ENCODE measurements around the gene STON1.

The STON1 gene

DNA sequence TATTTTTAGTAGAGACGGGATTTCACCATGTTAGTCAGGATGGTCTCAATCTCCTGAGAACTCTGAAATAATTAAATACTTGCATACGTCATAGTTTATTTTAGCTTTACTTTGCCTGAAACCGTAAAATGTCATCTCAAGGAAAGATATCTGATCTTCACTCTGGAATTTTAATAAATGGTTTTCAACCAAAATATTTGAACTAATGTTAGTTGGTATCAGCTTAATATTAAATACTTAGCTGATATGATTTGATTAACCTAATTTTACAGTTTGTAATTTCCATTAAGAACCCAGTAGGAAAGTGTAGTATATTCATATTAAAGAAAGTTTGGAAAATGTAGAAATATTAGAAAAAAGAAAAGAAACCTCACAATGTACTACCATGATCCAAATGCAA is 41.4 kb upstream of the STON1 start:
- Histone ChIP-seq H3K4me3 (ENCODE audit: low read depth, low read length, poor library complexity, severe bottlenecking) (no peak overlapping the region), H3K79me2 (ENCODE audit: insufficient read depth, low read length) (no peaks in the 10 kb centered on the region), H3K4me1 (ENCODE audit: insufficient read depth, low read length, severe bottlenecking) (no peaks in the 10 kb centered on the region), H3K9me2 (ENCODE audit: low read depth, low read length) (no peaks in the 10 kb centered on the region), H3K9me3 (ENCODE audit: low read length) (no peaks in the 10 kb centered on the region), H2AFZ (ENCODE audit: low read length) (no peak overlapping the region), H3K27ac (ENCODE audit: low read depth, low read length, poor library complexity, severe bottlenecking) (no peak overlapping the region), H3K36me3 (ENCODE audit: insufficient read depth, low read length) (peaks cover 59% of the 10 kb centered on the region), H3K4me2 (ENCODE audit: low read length) (no peak overlapping the region), H3K9ac (ENCODE audit: low read length) (no peak overlapping the region), H3K27me3 (ENCODE audit: insufficient read depth, low read length) (no peaks in the 10 kb centered on the region), H3F3A (ENCODE audit: insufficient read depth, low read length) (no peaks in the 10 kb centered on the region), H4K20me1 (ENCODE audit: insufficient read depth, low read length) (no peaks in the 10 kb centered on the region)
- TF ChIP-seq, protein P1, sequence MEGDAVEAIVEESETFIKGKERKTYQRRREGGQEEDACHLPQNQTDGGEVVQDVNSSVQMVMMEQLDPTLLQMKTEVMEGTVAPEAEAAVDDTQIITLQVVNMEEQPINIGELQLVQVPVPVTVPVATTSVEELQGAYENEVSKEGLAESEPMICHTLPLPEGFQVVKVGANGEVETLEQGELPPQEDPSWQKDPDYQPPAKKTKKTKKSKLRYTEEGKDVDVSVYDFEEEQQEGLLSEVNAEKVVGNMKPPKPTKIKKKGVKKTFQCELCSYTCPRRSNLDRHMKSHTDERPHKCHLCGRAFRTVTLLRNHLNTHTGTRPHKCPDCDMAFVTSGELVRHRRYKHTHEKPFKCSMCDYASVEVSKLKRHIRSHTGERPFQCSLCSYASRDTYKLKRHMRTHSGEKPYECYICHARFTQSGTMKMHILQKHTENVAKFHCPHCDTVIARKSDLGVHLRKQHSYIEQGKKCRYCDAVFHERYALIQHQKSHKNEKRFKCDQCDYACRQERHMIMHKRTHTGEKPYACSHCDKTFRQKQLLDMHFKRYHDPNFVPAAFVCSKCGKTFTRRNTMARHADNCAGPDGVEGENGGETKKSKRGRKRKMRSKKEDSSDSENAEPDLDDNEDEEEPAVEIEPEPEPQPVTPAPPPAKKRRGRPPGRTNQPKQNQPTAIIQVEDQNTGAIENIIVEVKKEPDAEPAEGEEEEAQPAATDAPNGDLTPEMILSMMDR (IDR thresholded peaks at IDR 0.05; ENCODE audit: low read length), result no peak
- no peak for TF ChIP-seq EZH2 (IDR thresholded peaks at IDR 0.05; ENCODE audit: borderline replicate concordance, low read length)

DNA sequence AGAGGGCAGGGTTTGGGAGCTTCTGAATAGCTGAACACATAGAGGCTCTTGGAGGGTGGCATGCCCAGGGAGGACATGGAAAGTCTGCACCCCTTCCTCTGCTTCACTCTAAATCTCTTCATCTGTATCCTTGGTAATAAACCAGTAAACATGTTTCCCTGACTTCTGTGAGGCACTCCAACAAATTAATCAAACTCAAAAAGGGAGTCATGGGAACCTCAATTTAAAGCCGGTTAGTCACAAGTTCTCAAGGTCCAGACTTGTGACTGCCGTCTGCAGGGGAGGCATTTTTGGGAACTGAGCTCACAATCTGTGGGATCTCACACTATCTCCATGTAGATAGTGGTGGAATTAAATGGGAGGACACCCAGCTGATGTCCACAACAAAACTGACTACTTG is 33.1 kb upstream of the STON1 start:
- Histone ChIP-seq H3K9me2 (ENCODE audit: low read depth, low read length) (no peaks in the 10 kb centered on the region), H3K27ac (ENCODE audit: low read depth, low read length, poor library complexity, severe bottlenecking) (no peak overlapping the region), H2AFZ (ENCODE audit: low read length) (no peak overlapping the region), H3K9ac (ENCODE audit: low read length) (no peak overlapping the region), H3K79me2 (ENCODE audit: insufficient read depth, low read length) (no peaks in the 10 kb centered on the region), H3F3A (ENCODE audit: insufficient read depth, low read length) (no peaks in the 10 kb centered on the region), H3K27me3 (ENCODE audit: insufficient read depth, low read length) (no peaks in the 10 kb centered on the region), H3K4me1 (ENCODE audit: insufficient read depth, low read length, severe bottlenecking) (no peaks in the 10 kb centered on the region), H4K20me1 (ENCODE audit: insufficient read depth, low read length) (no peaks in the 10 kb centered on the region), H3K4me2 (ENCODE audit: low read length) (no peak overlapping the region), H3K4me3 (ENCODE audit: low read depth, low read length, poor library complexity, severe bottlenecking) (no peak overlapping the region), H3K36me3 (ENCODE audit: insufficient read depth, low read length) (peaks cover 72% of the 10 kb centered on the region), H3K9me3 (ENCODE audit: low read length) (no peaks in the 10 kb centered on the region)
- no peak for TF ChIP-seq EZH2 (IDR thresholded peaks at IDR 0.05; ENCODE audit: borderline replicate concordance, low read length)
- TF ChIP-seq, protein P1 (IDR thresholded peaks at IDR 0.05; ENCODE audit: low read length), result no peak

DNA sequence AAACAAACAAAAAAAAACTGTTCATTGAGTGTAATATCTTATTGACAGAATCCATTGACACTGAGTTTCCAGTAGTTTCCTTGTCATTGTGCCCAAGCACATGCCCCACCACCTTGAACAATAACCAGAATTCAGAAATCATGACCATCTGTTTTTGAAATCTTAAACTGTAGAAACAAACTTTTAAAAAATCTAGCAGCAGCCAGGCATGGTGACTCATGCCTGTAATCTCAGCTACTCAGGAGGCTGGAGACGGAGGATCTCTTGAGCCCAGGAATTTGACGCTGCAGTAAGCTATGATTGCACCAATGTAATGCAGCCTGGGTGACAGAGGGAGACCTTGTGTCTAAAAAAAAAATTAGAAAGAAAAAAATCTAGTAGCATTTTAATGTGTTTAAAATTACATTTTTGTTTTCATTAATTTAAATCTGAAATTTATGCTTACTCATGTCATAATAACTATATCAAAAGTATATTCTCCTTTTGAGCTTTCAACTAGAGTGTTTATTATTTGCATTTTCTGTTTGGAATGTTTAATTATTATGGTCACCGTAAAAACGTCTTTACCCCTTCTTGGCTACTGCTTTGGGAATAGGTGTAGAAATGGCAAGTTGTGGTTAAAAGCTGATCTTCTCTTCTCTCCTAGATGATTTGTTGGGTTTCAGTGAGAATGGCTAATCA is 25.2 kb upstream of the STON1 start:
- no peaks in the 10 kb centered on the region for H3K79me2 ChIP-seq (ENCODE audit: insufficient read depth, low read length)
- no peaks in the 10 kb centered on the region for H3K9me2 ChIP-seq (ENCODE audit: low read depth, low read length)
- H2AFZ ChIP-seq (ENCODE audit: low read length), result no peak overlapping the region
- H3K27me3 ChIP-seq (ENCODE audit: insufficient read depth, low read length), result no peaks in the 10 kb centered on the region
- H3K36me3 ChIP-seq (ENCODE audit: insufficient read depth, low read length), result peaks cover 50% of the 10 kb centered on the region; the same call in 1 of the 2 replicates
- H3K4me2 ChIP-seq (ENCODE audit: low read length), result no peak overlapping the region
- H3K4me3 ChIP-seq (ENCODE audit: low read depth, low read length, poor library complexity, severe bottlenecking), result no peak overlapping the region
- H4K20me1 ChIP-seq (ENCODE audit: insufficient read depth, low read length), result no peaks in the 10 kb centered on the region
- no peak for TF ChIP-seq EZH2 (IDR thresholded peaks at IDR 0.05; ENCODE audit: borderline replicate concordance, low read length)
- TF ChIP-seq, protein P1 (IDR thresholded peaks at IDR 0.05; ENCODE audit: low read length), result no peak
- H3K9ac ChIP-seq (ENCODE audit: low read length), result no peak overlapping the region
- H3F3A ChIP-seq (ENCODE audit: insufficient read depth, low read length), result no peaks in the 10 kb centered on the region
- no peak overlapping the region for H3K27ac ChIP-seq (ENCODE audit: low read depth, low read length, poor library complexity, severe bottlenecking)
- H3K4me1 ChIP-seq (ENCODE audit: insufficient read depth, low read length, severe bottlenecking), result peaks cover 8% of the 10 kb centered on the region
- H3K9me3 ChIP-seq (ENCODE audit: low read length), result no peaks in the 10 kb centered on the region
